Lung (tissue), 12 donors: ENCODE results near the gene SLC12A8. TPM values are rescaled to one million over a fixed set of nuclear protein-coding genes. Genes with fewer than 3 reads are reported as not detected.
A peak's percentile ranks its signal among the peaks of the same experiment; 100 is the strongest.

ENCODE experiments used
- ATAC-seq: fragments of 200-7000 bp; cut with Tn5 transposase; one replicate; pipeline ENCODE4 v1.9.1; 2020; ENCODE audit warnings: moderate number of reproducible peaks; ENCODE audit not compliant: insufficient read depth, low FRiP score
- DNase-seq, 3 donors: peaks; one replicate each; pipeline ENCODE4 v3.0.0-alpha.2; 2013 to 2017
- H3K27ac ChIP-seq, 2 donors: one replicate each; pipeline ENCODE4 v1.5.1; 2013; ENCODE audit warnings: mild to moderate bottlenecking in 2 of 2, moderate library complexity in 2 of 2, control low read depth in 1 of 2, inconsistent platforms in 1 of 2, low read depth in 1 of 2, low read length in 1 of 2
- H3K27me3 ChIP-seq, 3 donors: one replicate each; pipeline ENCODE4 v1.5.1; 2013; ENCODE audit warnings: low read length in 2 of 3; ENCODE audit not compliant: control insufficient read depth in 3 of 3, insufficient read depth in 3 of 3
- H3K36me3 ChIP-seq, 4 donors: one replicate each; pipeline ENCODE4 v1.5.1; 2013; ENCODE audit warnings: low read length in 4 of 4, mild to moderate bottlenecking in 1 of 4, moderate library complexity in 1 of 4; ENCODE audit not compliant: control insufficient read depth in 4 of 4, insufficient read depth in 4 of 4
- H3K4me1 ChIP-seq, 5 donors: one replicate each; pipeline ENCODE4 v1.5.1; 2013; ENCODE audit warnings: low read length in 5 of 5, mild to moderate bottlenecking in 2 of 5, moderate library complexity in 1 of 5; ENCODE audit not compliant: control insufficient read depth in 5 of 5, insufficient read depth in 5 of 5
- H3K4me3 ChIP-seq: one replicate; pipeline ENCODE4 v1.5.1; 2013; ENCODE audit warnings: mild to moderate bottlenecking, control low read depth, moderate library complexity
- H3K9ac ChIP-seq, 2 donors: one replicate each; pipeline ENCODE4 v1.5.1; 2013; ENCODE audit warnings: low read length in 2 of 2, control low read depth in 1 of 2; ENCODE audit not compliant: insufficient read depth in 1 of 2
- H3K9me3 ChIP-seq, 4 donors: one replicate each; pipeline ENCODE4 v1.5.1; 2013; ENCODE audit warnings: low read length in 3 of 4, mild to moderate bottlenecking in 1 of 4, moderate library complexity in 1 of 4; ENCODE audit not compliant: control insufficient read depth in 4 of 4, insufficient read depth in 3 of 4
- WGBS, 2 donors: extraction: QIAGEN DNeasy Blood & Tissue Kit; methylation state at CpG; one replicate each; pipeline ENCODE4 v1.1.7; 2013; 5-methylcytosine and 5-hydroxymethylcytosine counted together
- polyA plus RNA-seq, 2 donors: library from polyadenylated mRNA; stranded (reverse); fragments of 200-250 nt; gene quantifications; one replicate each; pipeline ENCODE4 v1.2.1, GENCODE V29; 2013
- total RNA-seq, 2 donors: library from RNA; depleted of rRNA in 1 of 2; stranded (reverse); fragments of >200 nt in 1 of 2; gene quantifications; one replicate each; pipeline ENCODE4 v1.2.1, GENCODE V29; 2014 to 2021
- TF ChIP-seq, protein P1 (sequence below): IDR thresholded peaks from 2 replicates; pipeline ENCODE4 v1.5.1; 2012; ENCODE audit warnings: mild to moderate bottlenecking; ENCODE audit errors: control extremely low read depth, extremely low read depth
- donor health status: control.
- donor health status: control.
- donor health status: Bipolar disorder and iron deficiency.
- donor health status: healthy.
- donor health status: DM: yes; HTN: yes; CAD: no.

Gene SLC12A8
- total and polyA plus RNA-seq, 4 donors, result 3.1 to 9.8 (median 5.8) TPM

DNA sequence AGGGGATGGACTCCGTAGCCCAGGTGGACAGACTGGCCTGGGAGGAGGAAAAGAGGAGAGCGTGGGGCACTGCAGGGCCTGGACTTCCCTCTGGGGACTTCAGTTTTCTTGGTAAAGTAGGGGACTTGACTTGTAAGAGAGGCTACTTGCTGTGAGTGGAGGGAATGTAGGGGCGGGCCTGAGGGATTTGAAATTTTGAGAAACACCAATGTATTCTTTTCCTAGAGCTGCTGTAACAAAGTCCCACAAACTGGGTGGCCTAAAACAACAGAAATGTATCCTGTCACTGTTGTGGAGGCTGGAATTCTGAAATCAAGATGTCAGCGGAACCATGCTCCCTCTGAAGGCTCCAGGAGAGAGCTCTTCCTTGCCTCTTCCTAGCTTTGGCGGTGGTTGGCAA, 150.9 kb downstream of the SLC12A8 start:
- no peak for ATAC-seq
- 84 to 94% methylated on average over 5 of the region's 5 CpGs for WGBS, 2 donors
- no peak overlapping the region for H3K4me3 ChIP-seq
- H3K27me3 ChIP-seq, result no peaks in the 10 kb centered on the region
- H3K9me3 ChIP-seq, result no peaks in the 10 kb centered on the region
- peak overlapping the region; percentile 81 to 85 for H3K27ac ChIP-seq
- H3K9ac ChIP-seq, result no peak overlapping the region
- TF ChIP-seq, protein P1, sequence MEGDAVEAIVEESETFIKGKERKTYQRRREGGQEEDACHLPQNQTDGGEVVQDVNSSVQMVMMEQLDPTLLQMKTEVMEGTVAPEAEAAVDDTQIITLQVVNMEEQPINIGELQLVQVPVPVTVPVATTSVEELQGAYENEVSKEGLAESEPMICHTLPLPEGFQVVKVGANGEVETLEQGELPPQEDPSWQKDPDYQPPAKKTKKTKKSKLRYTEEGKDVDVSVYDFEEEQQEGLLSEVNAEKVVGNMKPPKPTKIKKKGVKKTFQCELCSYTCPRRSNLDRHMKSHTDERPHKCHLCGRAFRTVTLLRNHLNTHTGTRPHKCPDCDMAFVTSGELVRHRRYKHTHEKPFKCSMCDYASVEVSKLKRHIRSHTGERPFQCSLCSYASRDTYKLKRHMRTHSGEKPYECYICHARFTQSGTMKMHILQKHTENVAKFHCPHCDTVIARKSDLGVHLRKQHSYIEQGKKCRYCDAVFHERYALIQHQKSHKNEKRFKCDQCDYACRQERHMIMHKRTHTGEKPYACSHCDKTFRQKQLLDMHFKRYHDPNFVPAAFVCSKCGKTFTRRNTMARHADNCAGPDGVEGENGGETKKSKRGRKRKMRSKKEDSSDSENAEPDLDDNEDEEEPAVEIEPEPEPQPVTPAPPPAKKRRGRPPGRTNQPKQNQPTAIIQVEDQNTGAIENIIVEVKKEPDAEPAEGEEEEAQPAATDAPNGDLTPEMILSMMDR, result no peak
- H3K36me3 ChIP-seq, result no peaks in the 10 kb centered on the region
- DNase-seq, result peak in 1 of 3 donors; percentile 31
- peaks cover 18 to 35% (median 25%) of the 10 kb centered on the region in 5 donors for H3K4me1 ChIP-seq

DNA sequence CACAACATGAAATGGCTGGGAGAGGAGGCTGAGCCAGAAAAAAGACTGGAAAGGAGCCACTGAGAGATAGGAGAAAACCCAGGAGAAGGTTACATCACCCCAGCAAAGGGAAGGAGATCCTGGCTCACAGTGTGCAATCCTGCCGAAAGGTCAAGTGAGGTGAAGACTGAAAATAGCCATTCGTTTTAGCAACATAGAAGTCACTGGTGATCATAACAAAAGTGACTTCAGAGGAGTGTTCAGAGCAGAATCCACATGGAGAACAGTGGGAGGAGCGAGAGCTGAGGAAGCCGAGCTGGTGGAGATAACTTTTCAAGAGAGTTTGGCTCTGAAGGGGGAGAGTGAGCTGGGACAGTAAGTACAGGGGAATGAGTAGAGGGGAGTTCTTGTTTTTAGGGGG, 151.4 kb downstream of the SLC12A8 start:
- TF ChIP-seq, protein P1, result no peak
- H3K4me1 ChIP-seq, result peaks cover 18 to 35% (median 27%) of the 10 kb centered on the region in 5 donors
- H3K4me3 ChIP-seq, result no peak overlapping the region
- 49 to 67% methylated on average over 4 of the region's 4 CpGs for WGBS, 2 donors
- no peaks in the 10 kb centered on the region for H3K9me3 ChIP-seq
- H3K36me3 ChIP-seq, result no peaks in the 10 kb centered on the region
- H3K27ac ChIP-seq, result peak overlapping the region; percentile 81 to 85
- DNase-seq, result peak; percentile 75 to 94 (median 86)
- peak; percentile 22 for ATAC-seq
- no peak overlapping the region for H3K9ac ChIP-seq
- H3K27me3 ChIP-seq, result peaks cover 0 to 3% (median 0%) of the 10 kb centered on the region in 3 donors

DNA sequence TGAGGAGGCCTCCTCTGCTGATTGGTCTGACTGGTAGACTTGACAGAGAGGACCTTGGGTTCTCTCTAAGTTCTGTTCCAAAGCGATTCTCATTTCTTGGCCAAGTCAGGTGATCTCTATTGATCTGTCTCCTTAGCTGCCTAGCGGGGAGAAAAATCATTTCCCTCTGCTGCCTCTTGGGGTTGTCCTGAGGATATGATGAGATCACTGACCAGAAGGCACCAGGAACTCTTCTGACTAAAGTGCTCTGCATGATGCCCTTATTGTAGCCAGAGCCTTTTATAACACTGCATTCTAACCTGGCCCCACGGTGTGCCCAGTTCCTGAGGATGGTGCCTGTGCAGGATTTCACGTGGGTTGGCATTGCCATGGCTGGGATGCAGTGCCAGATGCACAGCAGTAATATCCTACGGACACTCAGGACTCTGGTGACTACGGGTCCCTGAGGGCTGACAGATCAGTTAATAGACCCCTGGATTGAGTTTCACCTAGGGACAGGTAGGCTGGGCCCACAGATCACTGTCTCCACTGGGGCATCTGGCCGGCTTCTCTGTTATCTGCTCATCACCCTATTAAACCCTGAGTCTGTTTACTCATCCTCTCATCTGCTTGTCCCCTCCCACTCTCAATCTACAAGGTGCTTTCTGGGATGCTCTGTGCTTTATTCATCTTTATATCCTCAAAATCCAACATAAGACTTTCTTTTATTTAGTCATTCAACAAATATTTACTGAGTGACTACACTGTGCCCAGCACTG, 152.9 kb downstream of the SLC12A8 start:
- H3K9me3 ChIP-seq, result no peaks in the 10 kb centered on the region
- peaks cover 18 to 35% (median 27%) of the 10 kb centered on the region in 5 donors for H3K4me1 ChIP-seq
- WGBS, 2 donors, result 77 to 79% methylated on average over 7 of the region's 7 CpGs
- DNase-seq (no peak), ATAC-seq (no peak)
- H3K27me3 ChIP-seq, result peaks cover 0 to 3% (median 0%) of the 10 kb centered on the region in 3 donors
- no peak overlapping the region for H3K9ac ChIP-seq
- H3K4me3 ChIP-seq, result no peak overlapping the region
- no peak overlapping the region for H3K27ac ChIP-seq
- no peaks in the 10 kb centered on the region for H3K36me3 ChIP-seq
- TF ChIP-seq, protein P1, result no peak
